Upper lobe of left lung (tissue), 6 donors: ENCODE measurements around the gene DIAPH3. TPM values are rescaled to one million over a fixed set of nuclear protein-coding genes. Genes with fewer than 3 reads are reported as not detected.

Source experiments
- ATAC-seq, 2 donors: fragments of 200-7000 bp; cut with Tn5 transposase; one replicate each; pipeline ENCODE4 v1.9.1; 2022; ENCODE audit warnings: mild to moderate bottlenecking in 2 of 2, moderate library complexity in 2 of 2; ENCODE audit not compliant: low FRiP score in 2 of 2
- DNase-seq, 2 donors: peaks; one replicate each; pipeline ENCODE4 v3.0.0-alpha.2; 2019 to 2020
- H3K27ac ChIP-seq, 4 donors: fragments of 200-600 bp; sonication (generic); one replicate each; pipeline ENCODE4 v1.5.1; 2016 to 2019
- H3K27me3 ChIP-seq, 4 donors: fragments of 200-600 bp; sonication (generic); one replicate each; pipeline ENCODE4 v1.5.1; 2017 to 2019
- H3K36me3 ChIP-seq, 4 donors: fragments of 200-600 bp; sonication (generic); one replicate each; pipeline ENCODE4 v1.5.1; 2016 to 2019
- H3K4me1 ChIP-seq, 4 donors: fragments of 200-600 bp; sonication (generic); one replicate each; pipeline ENCODE4 v1.5.1; 2018 to 2019
- H3K4me3 ChIP-seq, 4 donors: fragments of 200-600 bp; sonication (generic); one replicate each; pipeline ENCODE4 v1.5.1; 2017 to 2019; ENCODE audit warnings: mild to moderate bottlenecking in 2 of 4, moderate library complexity in 1 of 4
- H3K9me3 ChIP-seq, 4 donors: fragments of 200-600 bp; sonication (generic); one replicate each; pipeline ENCODE4 v1.5.1; 2018 to 2019
- EP300 ChIP-seq, 4 donors: sonication (generic); formaldehyde crosslinking; IDR thresholded peaks; one replicate each; pipeline ENCODE4 v1.5.1; 2017; ENCODE audit warnings: antibody characterized with exemption in 4 of 4, control low read depth in 2 of 4
- POLR2A ChIP-seq, 4 donors: fragments of 450-650 bp; IDR thresholded peaks; one replicate each; pipeline ENCODE4 v1.5.1; 2016 to 2017; ENCODE audit warnings: antibody characterized with exemption in 4 of 4, mild to moderate bottlenecking in 2 of 4
- POLR2AphosphoS5 ChIP-seq, 2 donors: sonication (generic); formaldehyde crosslinking; IDR thresholded peaks; one replicate each; pipeline ENCODE4 v1.5.1; 2017; ENCODE audit warnings: antibody characterized with exemption in 2 of 2
- WGBS, 2 donors: methylation state at CpG; one replicate each; pipeline ENCODE4 v1.1.5; 2017 to 2018; 5-methylcytosine and 5-hydroxymethylcytosine counted together
- total RNA-seq, 6 donors: library from RNA; depleted of rRNA in 4 of 6; stranded (reverse); fragments of >200 nt in 4 of 6; gene quantifications; one replicate each; pipeline versions ENCODE4 v1.1.0 to v1.2.1, GENCODE V29; 2016 to 2021
- TF ChIP-seq, protein P1 (sequence below), 6 experiments: fragments of 450-650 bp in 4 of 6; fragments of 200-600 bp in 2 of 6; sonication (generic) in 2 of 6; IDR thresholded peaks; one replicate each; pipeline ENCODE4 v1.5.1; 2016 to 2019; ENCODE audit warnings: antibody characterized with exemption in 6 of 6
- donor health status: DM: no; HTN: no; CAD: no; lungs with moderate emphysema.
- donor health status: DM: no; HTN: yes; CAD: no; lungs with severe emphysema.

Gene DIAPH3
- total RNA-seq, 6 donors from 2014 or later: 2.8 to 6.3 (median 5.4) TPM

DNA sequence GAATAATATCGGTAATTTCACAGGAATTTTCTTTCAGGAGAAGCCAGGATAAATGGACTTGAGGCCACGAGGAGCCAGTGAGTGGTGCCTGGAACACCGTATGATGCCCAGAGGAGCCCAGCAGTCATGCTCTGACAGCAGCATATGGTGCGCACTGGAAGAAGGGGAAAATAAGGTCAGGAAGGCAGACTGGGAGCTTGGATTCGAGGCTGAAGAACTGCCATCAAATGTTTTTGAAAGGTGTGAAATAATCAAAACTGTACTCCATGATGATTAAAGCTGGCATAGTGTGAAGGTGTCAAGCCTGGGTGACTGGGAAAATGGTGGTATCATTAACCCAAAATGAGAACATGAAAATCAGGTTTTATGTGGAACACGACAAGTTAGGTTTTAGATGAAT, 374.2 kb downstream of the DIAPH3 start:
- no peak for ATAC-seq
- Histone ChIP-seq H3K4me1 (no peaks in the 10 kb centered on the region), H3K36me3 (no peaks in the 10 kb centered on the region), H3K27me3 (no peaks in the 10 kb centered on the region), H3K4me3 (no peak overlapping the region), H3K27ac (no peak overlapping the region), H3K9me3 (no peaks in the 10 kb centered on the region)
- 94% methylated on average over 6 of the region's 6 CpGs for WGBS, 2 donors
- TF ChIP-seq POLR2A (IDR thresholded peaks at IDR 0.05) (no peak), EP300 (IDR thresholded peaks at IDR 0.05) (no peak), POLR2AphosphoS5 (IDR thresholded peaks at IDR 0.05) (no peak)
- TF ChIP-seq, protein P1, sequence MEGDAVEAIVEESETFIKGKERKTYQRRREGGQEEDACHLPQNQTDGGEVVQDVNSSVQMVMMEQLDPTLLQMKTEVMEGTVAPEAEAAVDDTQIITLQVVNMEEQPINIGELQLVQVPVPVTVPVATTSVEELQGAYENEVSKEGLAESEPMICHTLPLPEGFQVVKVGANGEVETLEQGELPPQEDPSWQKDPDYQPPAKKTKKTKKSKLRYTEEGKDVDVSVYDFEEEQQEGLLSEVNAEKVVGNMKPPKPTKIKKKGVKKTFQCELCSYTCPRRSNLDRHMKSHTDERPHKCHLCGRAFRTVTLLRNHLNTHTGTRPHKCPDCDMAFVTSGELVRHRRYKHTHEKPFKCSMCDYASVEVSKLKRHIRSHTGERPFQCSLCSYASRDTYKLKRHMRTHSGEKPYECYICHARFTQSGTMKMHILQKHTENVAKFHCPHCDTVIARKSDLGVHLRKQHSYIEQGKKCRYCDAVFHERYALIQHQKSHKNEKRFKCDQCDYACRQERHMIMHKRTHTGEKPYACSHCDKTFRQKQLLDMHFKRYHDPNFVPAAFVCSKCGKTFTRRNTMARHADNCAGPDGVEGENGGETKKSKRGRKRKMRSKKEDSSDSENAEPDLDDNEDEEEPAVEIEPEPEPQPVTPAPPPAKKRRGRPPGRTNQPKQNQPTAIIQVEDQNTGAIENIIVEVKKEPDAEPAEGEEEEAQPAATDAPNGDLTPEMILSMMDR (IDR thresholded peaks at IDR 0.05): no peak
- no peak for DNase-seq

- ATAC-seq (no peak), DNase-seq (no peak)
- no peaks in the 10 kb centered on the region for H3K27me3 ChIP-seq
- no peak overlapping the region for H3K27ac ChIP-seq
- H3K9me3 ChIP-seq: no peaks in the 10 kb centered on the region
- no peaks in the 10 kb centered on the region for H3K36me3 ChIP-seq
- TF ChIP-seq, protein P1 (IDR thresholded peaks at IDR 0.05): no peak
- TF ChIP-seq POLR2A (IDR thresholded peaks at IDR 0.05) (no peak), EP300 (IDR thresholded peaks at IDR 0.05) (no peak), POLR2AphosphoS5 (IDR thresholded peaks at IDR 0.05) (no peak)
- H3K4me3 ChIP-seq: no peak overlapping the region
- no peaks in the 10 kb centered on the region for H3K4me1 ChIP-seq
These were observed 376.0 kb downstream of the DIAPH3 start for GRCh38 chr13:59787679-59788078.

GRCh38 chr13:59782696-59783095, 381.0 kb downstream of the DIAPH3 start:
- H3K27ac ChIP-seq: no peak overlapping the region
- H3K9me3 ChIP-seq: no peaks in the 10 kb centered on the region
- TF ChIP-seq POLR2AphosphoS5 (IDR thresholded peaks at IDR 0.05) (no peak), POLR2A (IDR thresholded peaks at IDR 0.05) (no peak), EP300 (IDR thresholded peaks at IDR 0.05) (no peak)
- TF ChIP-seq, protein P1 (IDR thresholded peaks at IDR 0.05): no peak
- ATAC-seq (no peak), DNase-seq (no peak)
- 76 to 83% methylated on average over 4 of the region's 4 CpGs for WGBS, 2 donors
- no peaks in the 10 kb centered on the region for H3K27me3 ChIP-seq
- H3K36me3 ChIP-seq: no peaks in the 10 kb centered on the region
- H3K4me3 ChIP-seq: no peak overlapping the region
- H3K4me1 ChIP-seq: no peaks in the 10 kb centered on the region

GRCh38 chr13:59780058-59780457, 383.7 kb downstream of the DIAPH3 start:
- DNase-seq (no peak), ATAC-seq (no peak)
- Histone ChIP-seq H3K4me1 (no peaks in the 10 kb centered on the region), H3K27me3 (no peaks in the 10 kb centered on the region), H3K9me3 (no peaks in the 10 kb centered on the region), H3K4me3 (no peak overlapping the region), H3K27ac (no peak overlapping the region), H3K36me3 (no peaks in the 10 kb centered on the region)
- WGBS, 2 donors: 95 to 98% methylated on average over 2 of the region's 2 CpGs
- no peak for TF ChIP-seq POLR2AphosphoS5 (IDR thresholded peaks at IDR 0.05)
- TF ChIP-seq, protein P1 (IDR thresholded peaks at IDR 0.05): no peak
- TF ChIP-seq EP300 (IDR thresholded peaks at IDR 0.05): no peak
- no peak for TF ChIP-seq POLR2A (IDR thresholded peaks at IDR 0.05)

DNA sequence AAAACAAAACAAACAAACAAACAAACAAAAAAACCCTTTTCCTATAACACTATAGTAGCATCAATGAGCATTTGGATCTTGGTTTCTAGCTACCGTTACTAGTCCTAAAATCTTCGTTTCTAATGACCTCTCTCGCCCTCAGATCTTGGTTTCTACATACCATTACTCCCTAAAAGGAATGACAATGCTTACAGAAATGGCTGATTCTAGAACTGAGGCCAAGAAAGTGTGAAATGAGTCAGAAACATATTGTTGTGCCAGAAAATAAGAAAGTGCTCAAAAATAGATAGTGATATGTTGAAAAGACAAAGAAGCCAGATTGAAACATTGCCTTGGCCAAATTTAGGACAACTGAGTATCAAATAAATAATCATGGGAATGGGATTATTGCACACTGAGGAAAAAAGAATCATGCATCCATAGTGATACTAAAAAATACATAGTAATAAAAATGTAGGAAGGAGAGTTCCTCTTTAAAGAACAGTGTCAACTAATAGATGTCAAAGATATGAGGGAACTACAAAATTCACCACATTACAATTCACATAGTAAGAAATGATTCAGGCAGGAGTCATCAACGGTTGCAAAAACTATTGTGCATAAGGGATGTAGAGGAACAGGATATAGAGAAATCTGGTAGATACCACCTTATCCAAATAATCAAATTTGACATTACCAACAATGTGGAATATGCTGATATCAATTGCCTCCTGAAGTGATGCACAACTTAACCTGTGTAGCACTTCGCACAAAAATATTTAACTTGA, 386.6 kb downstream of the DIAPH3 start:
- H3K36me3 ChIP-seq: no peaks in the 10 kb centered on the region
- no peaks in the 10 kb centered on the region for H3K9me3 ChIP-seq
- no peak for TF ChIP-seq EP300 (IDR thresholded peaks at IDR 0.05)
- no peak for TF ChIP-seq POLR2AphosphoS5 (IDR thresholded peaks at IDR 0.05)
- TF ChIP-seq POLR2A (IDR thresholded peaks at IDR 0.05): no peak
- TF ChIP-seq, protein P1 (IDR thresholded peaks at IDR 0.05): no peak
- no peaks in the 10 kb centered on the region for H3K4me1 ChIP-seq
- ATAC-seq: no peak
- DNase-seq: no peak
- H3K4me3 ChIP-seq: no peak overlapping the region
- no peaks in the 10 kb centered on the region for H3K27me3 ChIP-seq
- 88 to 89% methylated on average over 5 of the region's 5 CpGs for WGBS, 2 donors
- H3K27ac ChIP-seq: no peak overlapping the region
